OCI-LY1 (cell line): Measurements from ENCODE around the gene FGF3.

Source experiments
- CTCF ChIP-seq: fragments of 200-600 bp; sonication (generic), shearing (Covaris generic); IDR thresholded peaks from 2 replicates; pipeline ENCODE4 v1.5.1; 2017; ENCODE audit warnings: mild to moderate bottlenecking, antibody characterized with exemption, low read length, moderate library complexity, mixed read lengths
- EZH2 ChIP-seq: fragments of 200-600 bp; sonication (generic), shearing (Covaris generic); IDR thresholded peaks from 2 replicates; pipeline ENCODE4 v1.8.0; 2017; ENCODE audit warnings: borderline replicate concordance, mixed run types, mild to moderate bottlenecking, antibody characterized with exemption, low read length, moderate library complexity, mixed read lengths

GRCh38 chr11:69830086-69830485 is 10.9 kb upstream of the FGF3 start:
- TF ChIP-seq CTCF (no peak), EZH2 (no peak)
